Effector CD8-positive, alpha-beta T cell (primary cell): ENCODE results near the gene PRODH.
"Not testable (repeated sequence)": the region's sequence is repeated elsewhere in the genome, so short reads cannot be mapped to it uniquely, and the experiment has no call there.

ENCODE experiments used
- DNase-seq: peaks from one replicate; lab custom pipeline; 2025; lab: John Stamatoyannopoulos, UW

PRODH gene

DNA sequence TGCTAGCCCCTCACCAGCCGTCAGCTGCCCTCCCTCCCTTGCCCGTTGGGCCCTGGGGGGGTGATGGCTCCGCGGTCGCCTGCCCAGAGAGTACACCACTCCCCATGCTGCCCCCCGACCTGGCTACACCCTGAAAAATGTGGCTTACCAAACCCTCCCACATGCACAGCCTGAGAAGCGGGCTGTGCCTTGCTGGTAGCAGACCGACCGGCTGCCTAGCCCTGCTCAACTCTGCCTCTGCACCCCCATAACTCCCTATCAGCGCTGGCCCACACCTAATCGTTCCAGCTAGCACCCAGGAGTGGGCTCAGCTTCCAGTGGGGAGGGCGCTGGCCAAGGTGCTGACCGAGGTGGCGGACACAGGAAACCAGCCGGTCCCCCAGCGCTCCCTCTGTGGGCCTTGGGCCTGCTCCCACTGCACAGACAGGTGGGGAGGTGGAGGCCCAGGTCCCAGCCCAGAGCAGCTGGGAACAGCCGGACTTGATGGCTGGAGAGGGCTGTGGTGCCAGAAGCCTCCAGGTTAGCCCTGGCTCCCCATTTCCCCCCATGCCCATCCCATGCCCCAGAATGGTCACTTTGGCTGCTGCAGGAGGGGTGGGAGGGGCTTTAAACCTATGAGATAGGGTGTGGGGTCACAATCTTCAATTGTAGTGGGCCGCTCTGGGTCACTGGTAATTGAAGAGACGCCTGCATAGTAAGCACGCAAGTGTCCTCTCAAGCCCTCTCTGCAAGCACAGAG lies 32.1 kb upstream of the PRODH start:
- DNase-seq: no peak

DNA sequence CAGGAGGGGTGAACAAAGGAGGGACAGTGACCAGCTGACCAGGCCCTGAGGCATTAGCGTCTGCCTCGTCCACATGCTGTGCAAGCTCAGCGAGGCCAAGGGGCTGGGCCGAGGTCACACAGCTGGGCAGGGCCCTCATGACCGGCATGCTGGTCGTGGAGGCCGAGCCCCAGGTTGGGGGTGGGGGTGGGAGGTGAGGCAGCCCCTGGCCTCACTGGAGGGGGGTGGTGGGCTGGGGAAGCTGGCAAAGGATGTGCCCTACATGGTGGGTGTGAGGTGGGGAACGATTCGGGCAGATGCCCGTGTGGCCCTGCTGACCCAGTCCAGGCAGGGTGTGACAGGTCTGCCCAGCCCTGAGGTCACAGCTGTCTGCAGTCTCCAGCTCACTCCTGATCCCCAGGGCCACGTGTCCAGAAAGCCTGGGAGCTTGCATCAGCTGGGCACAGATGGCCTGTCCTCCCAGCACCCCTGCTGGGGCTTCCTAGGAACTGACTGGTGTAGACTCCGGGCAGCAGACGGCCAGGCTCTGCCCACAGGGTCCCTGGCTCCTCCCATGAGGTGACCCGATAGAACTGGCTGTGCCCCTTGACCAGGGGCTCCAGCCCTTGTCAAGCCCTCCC lies 31.4 kb upstream of the PRODH start:
- not testable (repeated sequence) for DNase-seq

DNA sequence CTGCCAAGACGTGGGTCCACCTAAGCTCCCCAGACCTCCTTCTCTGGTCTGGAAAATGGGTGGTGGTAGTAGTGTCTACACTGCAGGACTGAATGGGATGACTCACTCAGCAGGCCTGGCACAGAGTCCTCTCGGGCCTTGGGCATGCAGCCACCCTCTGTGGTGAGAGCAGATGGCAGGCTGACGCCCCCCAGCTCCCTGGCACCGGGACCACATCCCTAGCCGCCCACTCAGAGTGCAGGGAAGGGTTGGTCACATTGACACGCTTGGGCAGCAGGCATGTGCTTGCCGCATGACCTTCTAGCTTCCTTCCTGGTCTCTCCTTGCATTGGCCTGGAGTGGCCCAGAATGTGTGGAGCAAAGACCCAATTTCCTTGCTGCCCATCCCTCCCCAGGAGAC lies 30.7 kb upstream of the PRODH start:
- DNase-seq: no peak

DNA sequence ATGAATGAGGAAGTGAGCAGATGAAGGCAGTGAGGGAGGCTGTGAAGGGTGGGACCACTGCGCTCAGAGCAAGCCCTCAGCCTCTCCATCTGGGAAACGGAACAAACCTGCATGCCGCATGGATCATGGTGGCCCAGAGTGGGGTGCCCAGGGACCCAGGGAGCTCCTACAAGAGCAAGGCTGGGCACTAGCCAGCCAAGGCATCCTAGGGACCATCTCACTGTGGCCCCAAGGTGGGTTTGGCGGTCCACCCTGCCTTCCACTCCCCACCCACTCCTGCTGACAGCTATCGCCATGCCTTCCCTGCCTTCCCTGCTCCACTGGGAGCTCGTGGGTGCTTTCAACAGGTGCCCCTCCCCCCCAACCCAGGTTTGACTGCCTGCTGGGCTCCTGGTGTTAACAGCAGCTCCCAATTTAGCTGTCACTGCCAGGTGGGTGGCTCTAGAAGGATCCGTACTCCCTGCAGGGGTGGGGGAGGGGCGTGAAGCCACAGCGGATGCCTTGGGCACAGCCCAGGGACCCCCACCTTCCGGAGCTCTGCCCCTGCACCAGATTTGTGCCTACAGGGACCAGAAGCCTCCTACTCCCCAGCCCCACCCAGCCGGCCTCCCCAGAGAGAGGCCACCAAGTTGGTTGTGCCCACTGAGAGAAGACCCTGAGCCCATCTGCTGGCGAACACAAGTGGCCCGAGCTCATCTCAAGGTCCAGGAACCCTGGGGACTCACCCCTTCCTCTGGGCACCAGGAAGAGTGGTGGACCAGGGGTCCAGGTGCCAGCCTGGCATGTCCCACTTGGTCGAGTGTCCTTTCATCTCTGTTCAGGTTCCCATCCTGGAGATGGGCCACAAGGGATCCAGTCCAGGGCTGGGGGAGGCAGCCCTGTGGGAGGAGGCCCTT lies 29.7 kb upstream of the PRODH start:
- DNase-seq: no peak

DNA sequence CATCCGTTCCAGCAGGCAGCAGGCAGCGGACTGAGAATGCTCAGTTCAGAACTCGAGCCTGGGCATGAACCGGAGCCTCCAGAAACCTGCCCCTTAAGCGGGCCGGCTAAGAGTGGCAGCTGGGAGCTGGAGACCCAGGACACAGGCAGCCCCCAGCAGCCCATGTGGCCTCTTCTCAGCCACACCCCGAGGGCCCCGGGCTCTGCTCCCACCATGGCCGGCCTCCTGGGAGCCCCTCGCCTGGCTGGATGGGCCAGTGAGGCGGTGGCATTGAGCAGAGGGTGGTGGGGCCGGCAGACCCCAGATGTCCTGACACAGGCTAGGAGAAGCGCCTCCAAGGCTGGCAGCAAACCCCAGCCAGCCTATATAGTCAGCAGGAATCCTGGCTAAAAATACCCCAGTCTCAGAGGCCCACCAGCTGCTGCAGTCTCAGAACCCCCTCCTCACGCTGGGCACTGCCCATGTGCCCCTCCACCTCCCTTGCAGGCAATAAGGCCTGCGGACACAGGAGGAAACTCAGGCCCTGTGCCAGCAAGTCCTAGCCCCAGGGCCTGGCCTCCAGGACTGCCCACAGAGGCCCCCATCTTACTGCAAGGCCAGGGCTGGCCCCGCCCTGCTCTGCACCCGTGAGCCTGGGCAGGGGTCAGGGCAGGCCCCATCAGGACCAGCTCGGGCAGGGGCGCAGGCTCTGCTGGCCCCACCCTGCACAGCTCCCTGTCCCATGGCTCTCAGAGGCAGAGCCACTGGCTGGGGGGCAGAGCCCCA lies 28.6 kb upstream of the PRODH start:
- DNase-seq: not testable (repeated sequence)

- not testable (repeated sequence) for DNase-seq
Measured at GRCh38 chr22:18964051-18964450, 28.0 kb upstream of the PRODH start.

DNA sequence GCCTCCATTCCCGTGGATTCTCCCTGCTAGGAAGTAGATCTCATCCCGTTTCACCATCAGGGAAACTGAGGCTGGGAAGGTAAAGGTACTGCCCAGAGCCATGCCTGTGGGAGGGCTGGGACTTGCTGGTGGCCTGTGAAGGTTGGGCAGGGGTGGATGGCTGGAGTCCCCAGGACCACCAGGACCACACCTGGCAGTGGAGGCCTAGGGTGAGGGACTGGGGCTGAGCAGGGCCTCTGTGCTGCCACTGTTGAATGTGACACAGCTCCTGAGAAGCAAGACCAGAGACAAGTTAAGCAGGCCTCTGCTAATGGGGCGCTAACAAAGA lies 26.2 kb upstream of the PRODH start:
- no peak for DNase-seq

DNA sequence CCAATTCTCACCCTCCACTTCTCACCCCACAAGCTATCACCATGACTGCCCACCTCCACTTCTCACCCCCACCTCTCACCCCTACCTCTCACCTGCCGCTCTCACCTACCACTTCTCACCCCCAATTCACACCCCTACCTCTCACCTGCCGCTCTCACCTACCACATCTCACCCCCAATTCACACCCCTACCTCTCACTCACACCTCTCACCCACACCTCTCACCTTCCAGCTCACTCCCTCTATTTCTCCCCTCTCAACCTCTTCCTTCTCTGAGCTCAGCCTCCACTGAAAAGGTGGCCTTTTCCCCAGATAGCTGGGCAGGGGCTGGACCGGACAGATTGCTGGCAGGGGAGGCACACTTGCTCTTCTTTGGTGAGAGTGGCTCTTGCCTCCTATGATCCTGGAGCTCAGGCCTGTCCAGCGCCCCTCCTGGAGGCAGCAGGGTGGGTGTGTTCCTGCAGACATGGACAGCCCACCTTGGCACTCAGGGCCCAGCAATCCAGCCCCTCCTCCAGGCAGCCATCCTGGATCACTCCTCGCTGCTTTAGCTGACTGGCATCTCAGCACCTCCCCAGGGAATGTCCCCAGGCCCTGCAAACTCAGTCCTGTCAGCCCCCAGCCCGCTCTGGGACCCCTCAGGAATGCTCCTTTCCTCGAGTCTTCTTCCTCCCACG lies 25.7 kb upstream of the PRODH start:
- not testable (repeated sequence) for DNase-seq

GRCh38 chr22:18961201-18961600 lies 25.1 kb upstream of the PRODH start:
- DNase-seq: not testable (repeated sequence)

DNA sequence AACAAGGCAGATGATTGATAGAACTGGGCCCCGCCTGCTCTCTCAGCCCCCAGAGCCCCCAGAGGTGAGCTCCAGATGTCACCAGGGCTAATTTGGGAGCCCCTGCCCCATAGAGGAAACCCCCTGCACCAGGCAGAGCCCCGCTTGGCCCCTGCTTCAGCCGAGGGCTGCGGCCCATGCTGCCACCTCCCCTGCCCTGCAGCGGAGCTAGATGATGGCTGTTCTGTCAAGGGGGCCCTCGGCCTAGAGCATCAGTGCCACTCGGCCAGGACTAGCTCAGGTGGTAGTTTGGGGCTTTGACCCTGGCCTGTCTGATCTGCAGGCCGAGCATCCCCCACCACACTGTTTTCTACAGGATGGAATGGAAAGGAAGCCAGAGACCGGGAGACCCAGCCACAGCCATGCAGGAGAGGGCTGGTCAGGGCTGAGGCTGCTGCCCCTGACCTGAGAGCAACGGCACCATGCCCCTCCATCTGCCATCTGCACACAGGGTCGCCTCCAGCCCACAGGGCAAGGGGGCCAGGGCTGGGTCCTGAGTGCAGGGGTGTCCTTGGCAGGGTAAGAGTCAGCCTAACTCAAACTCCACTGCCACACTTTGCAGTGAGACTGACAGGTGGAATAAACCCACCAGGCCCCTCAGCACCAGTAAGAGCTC lies 24.2 kb upstream of the PRODH start:
- not testable (repeated sequence) for DNase-seq

GRCh38 chr22:18959741-18960140 lies 23.6 kb upstream of the PRODH start:
- not testable (repeated sequence) for DNase-seq

DNA sequence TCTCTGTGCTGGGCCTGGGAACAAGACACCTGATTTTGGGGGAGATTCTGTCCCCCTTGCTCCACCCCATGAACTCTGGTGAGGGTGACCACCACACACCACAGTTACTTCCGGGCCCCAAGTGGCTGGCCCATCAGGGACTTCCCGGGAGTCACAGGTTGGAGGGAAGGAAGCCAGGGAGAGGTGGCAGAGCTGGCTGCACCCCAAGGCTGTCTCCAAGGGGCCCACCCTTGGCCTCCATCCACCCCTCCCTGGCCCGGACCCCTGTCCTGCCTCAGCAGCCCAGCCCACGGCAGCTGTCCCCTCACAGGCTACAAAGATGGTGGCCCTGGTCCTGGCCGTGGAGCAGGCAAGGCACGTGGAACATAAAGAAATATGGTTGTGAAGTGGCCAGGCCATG lies 23.2 kb upstream of the PRODH start:
- not testable (repeated sequence) for DNase-seq

- DNase-seq: not testable (repeated sequence)
Measured at GRCh38 chr22:18958738-18959137, 22.6 kb upstream of the PRODH start.

DNA sequence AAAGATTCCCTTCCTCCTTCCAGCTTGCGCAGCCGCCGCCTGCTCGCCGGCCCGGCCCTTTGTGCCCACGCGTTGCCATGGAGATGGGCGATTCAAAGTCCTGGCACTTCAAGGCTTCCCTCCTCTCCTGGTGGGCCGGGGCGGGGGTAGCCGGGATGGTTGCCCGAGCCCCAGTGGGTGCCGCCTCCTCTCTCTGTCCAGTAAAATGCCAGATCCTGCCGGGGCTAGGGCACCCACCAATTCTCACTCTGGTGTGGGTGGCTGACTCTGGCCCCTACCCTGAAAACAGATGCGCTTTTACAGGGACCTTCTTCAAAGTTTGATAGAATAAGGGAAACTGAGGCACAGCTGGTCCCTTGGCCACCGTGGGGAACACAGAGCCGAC lies 22.2 kb upstream of the PRODH start:
- not testable (repeated sequence) for DNase-seq

DNA sequence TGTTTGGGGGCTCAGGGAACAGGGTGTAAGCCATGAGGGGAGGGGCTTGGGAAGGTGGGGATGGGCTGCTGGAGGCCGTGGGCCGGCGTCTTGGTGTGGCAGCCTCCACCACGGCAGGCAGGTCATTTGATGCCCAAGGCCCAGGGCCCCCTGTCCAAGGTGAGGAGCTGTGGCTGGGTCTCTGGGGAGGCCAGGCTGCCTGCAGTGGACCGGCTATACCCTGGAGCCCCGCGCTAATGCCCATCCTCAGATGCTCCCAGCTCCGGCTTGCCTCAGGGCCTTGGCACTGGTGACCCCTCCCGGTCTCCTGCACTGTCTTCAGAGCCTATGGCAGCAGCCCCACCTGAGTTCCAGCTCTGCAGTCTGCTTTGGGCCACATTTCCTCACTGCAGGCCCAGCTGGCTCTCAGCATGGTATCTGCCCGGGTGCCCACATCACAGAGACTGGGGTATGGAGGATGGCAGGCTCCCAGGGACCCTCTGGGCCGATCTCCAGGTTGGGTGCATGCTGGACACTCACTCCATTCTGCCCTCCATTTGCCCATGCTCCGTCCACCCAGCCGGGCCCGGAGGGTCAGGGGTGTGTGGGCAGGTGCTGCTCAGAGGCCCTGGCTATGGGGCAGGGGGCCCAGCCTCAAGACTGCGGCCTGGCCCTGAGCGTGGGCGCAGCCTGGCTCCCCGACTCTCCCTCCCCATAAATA lies 21.7 kb upstream of the PRODH start:
- DNase-seq: not testable (repeated sequence)

GRCh38 chr22:18956956-18957355 lies 20.9 kb upstream of the PRODH start:
- not testable (repeated sequence) for DNase-seq

DNA sequence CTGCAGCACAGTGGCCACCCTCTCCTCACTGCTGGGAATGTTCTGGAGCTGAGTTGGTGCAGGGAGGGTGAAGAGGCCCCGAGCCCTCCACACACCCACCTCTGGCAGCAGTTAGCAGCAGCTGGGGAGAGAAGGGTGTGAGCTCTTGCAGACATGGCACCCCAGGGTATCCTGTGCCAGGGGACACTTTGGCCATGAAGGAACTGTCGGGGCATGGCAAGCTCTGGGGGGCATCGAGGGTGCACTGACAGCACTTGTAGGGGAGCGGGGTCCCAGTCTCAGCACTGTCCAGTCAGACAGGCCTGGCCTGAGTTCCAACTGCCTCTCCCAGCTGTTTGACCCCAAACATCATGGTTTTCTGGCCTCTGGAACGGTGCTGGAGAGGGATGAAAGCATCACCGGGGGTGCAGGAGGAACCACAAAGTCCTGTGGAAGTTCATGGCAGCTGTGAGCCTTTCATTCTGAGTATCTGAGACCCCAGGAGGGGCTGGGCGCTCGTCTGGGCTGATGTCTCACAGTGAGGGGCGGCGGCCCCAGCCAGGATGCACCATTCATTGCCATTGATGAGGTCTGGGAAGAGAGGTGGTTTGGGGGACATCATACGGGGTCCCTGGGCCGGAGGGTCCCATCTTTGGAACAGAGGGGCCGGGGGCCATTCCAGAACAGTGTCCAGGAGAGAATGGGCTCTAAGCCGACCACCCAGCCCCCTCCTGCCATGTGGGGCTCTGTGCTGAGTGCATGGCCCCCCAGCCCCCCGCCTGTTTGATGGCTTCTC lies 20.2 kb upstream of the PRODH start:
- DNase-seq: not testable (repeated sequence)

- DNase-seq: no peak
Measured at GRCh38 chr22:18955696-18956095, 19.6 kb upstream of the PRODH start.

- DNase-seq: no peak
Measured at GRCh38 chr22:18954990-18955571, 19.0 kb upstream of the PRODH start.
